B cell (primary cell): ENCODE data around the gene KLHL3. TPM values are rescaled to one million over a fixed set of nuclear protein-coding genes. Genes with fewer than 3 reads are reported as not detected.

ENCODE experiments used
- ATAC-seq: fragments of 200-7000 bp; cut with Tn5 transposase; one replicate; pipeline ENCODE4 v1.10.0; 2021; ENCODE audit warnings: low read depth, mild to moderate bottlenecking, moderate number of reproducible peaks, moderate library complexity
- CTCF ChIA-PET: fragments of 350-600 bp; sonication (Branson Sonifier 250); formaldehyde crosslinking; loops from one replicate; lab custom pipeline; 2021; ENCODE audit warnings: antibody characterized with exemption, inconsistent platforms; lab: Charles Lee
- POLR2A ChIA-PET: fragments of 350-600 bp; sonication (Branson Sonifier 250); formaldehyde crosslinking; loops from one replicate; lab custom pipeline; 2021; ENCODE audit warnings: antibody characterized with exemption; lab: Charles Lee
- DNase-seq: peaks from one replicate; pipeline ENCODE4 v3.0.0; 2013
- H2AFZ ChIP-seq: 2 replicates; pipeline ENCODE4 v1.6.1; 2012; ENCODE audit warnings: mild to moderate bottlenecking, low read depth, low read length; ENCODE audit not compliant: insufficient read depth, poor library complexity, severe bottlenecking
- H3K27ac ChIP-seq, 2 donors: 1 replicate in 1 of 2; 2 replicates in 1 of 2; pipeline ENCODE4 v1.5.1; 2012 to 2013; ENCODE audit warnings: low read length in 2 of 2, mild to moderate bottlenecking in 2 of 2, moderate library complexity in 1 of 2
- H3K27me3 ChIP-seq, 4 experiments: fragments of 200-600 bp in 1 of 4; sonication (generic) in 1 of 4; replicated peaks in 1 of 4; 1 replicate in 2 of 4; 2 replicates in 2 of 4; pipeline versions ENCODE4 v1.6.1 to v1.7.0; 2013 to 2016; ENCODE audit warnings: low read length in 3 of 4, mild to moderate bottlenecking in 2 of 4, mixed read lengths in 1 of 4, moderate library complexity in 1 of 4; ENCODE audit not compliant: insufficient read depth in 4 of 4, control insufficient read depth in 3 of 4; ENCODE audit errors: control extremely low read depth in 1 of 4
- H3K36me3 ChIP-seq, 2 experiments: replicated peaks in 1 of 2; 1 replicate in 1 of 2; 2 replicates in 1 of 2; pipeline versions ENCODE4 v1.6.1 to v1.7.1; 2013; ENCODE audit warnings: low read length in 1 of 2; ENCODE audit not compliant: insufficient read depth in 2 of 2, control insufficient read depth in 1 of 2; ENCODE audit errors: control extremely low read depth in 1 of 2, extremely low read depth in 1 of 2
- H3K4me1 ChIP-seq, 2 donors: fragments of 200-600 bp in 1 of 2; sonication (generic) in 1 of 2; 1 replicate in 1 of 2; 2 replicates in 1 of 2; pipeline versions ENCODE4 v1.5.1 to v1.6.1; 2013 to 2017; ENCODE audit warnings: low read length in 2 of 2; ENCODE audit not compliant: control insufficient read depth in 2 of 2, insufficient read depth in 2 of 2
- H3K4me2 ChIP-seq: replicated peaks from 2 replicates; pipeline ENCODE3; 2012; ENCODE audit warnings: mild to moderate bottlenecking, low read depth, low read length; ENCODE audit not compliant: poor library complexity, severe bottlenecking
- H3K4me3 ChIP-seq, 5 experiments: fragments of 200-600 bp in 1 of 5; sonication (generic) in 1 of 5; 1 replicate in 3 of 5; 2 replicates in 2 of 5; pipeline versions ENCODE4 v1.5.1 to v1.7.0; 2011 to 2016; ENCODE audit warnings: low read length in 4 of 5, mild to moderate bottlenecking in 4 of 5, low read depth in 2 of 5, control low read depth in 1 of 5, moderate library complexity in 1 of 5; ENCODE audit not compliant: insufficient read depth in 1 of 5; ENCODE audit errors: control extremely low read depth in 1 of 5, extremely low read depth in 1 of 5
- H3K79me2 ChIP-seq: fragments of 200-600 bp; sonication (generic); one replicate; pipeline ENCODE4 v1.6.0; 2016; ENCODE audit warnings: low read length; ENCODE audit not compliant: control insufficient read depth, insufficient read depth
- H3K9ac ChIP-seq: fragments of 200-600 bp; sonication (generic); 2 replicates; pipeline ENCODE4 v1.6.1; 2017; ENCODE audit warnings: mild to moderate bottlenecking, low read length, moderate library complexity
- H3K9me3 ChIP-seq, 3 donors: one replicate each; pipeline versions ENCODE4 v1.6.1 to v1.7.1; 2013; ENCODE audit warnings: low read length in 2 of 3; ENCODE audit not compliant: control insufficient read depth in 2 of 3, insufficient read depth in 1 of 3; ENCODE audit errors: control extremely low read depth in 1 of 3
- H4K20me1 ChIP-seq: 2 replicates; pipeline ENCODE4 v1.6.0; 2012; ENCODE audit warnings: mild to moderate bottlenecking, low read length; ENCODE audit not compliant: insufficient read depth, control insufficient read depth, poor library complexity, severe bottlenecking
- H3K27ac Mint-ChIP-seq: one replicate; pipeline ENCODE4 v1.8.0; 2021; ENCODE audit warnings: mixed read lengths
- H3K27me3 Mint-ChIP-seq: one replicate; pipeline ENCODE4 v1.8.0; 2021; ENCODE audit warnings: mixed read lengths
- H3K4me1 Mint-ChIP-seq: one replicate; pipeline ENCODE4 v1.8.0; 2021; ENCODE audit warnings: mixed read lengths
- H3K4me3 Mint-ChIP-seq: one replicate; pipeline ENCODE4 v1.8.0; 2021; ENCODE audit warnings: mixed read lengths
- H3K9me3 Mint-ChIP-seq: one replicate; pipeline ENCODE4 v1.8.0; 2022; ENCODE audit warnings: mixed read lengths; ENCODE audit not compliant: insufficient read depth
- CTCF ChIP-seq: fragments of 200-600 bp; IDR thresholded peaks from one replicate; pipeline ENCODE4 v1.8.0; 2022; ENCODE audit warnings: antibody characterized with exemption, mild to moderate bottlenecking
- EZH2 ChIP-seq: IDR thresholded peaks from 2 replicates; pipeline ENCODE4 v1.6.1; 2012; ENCODE audit warnings: borderline replicate concordance, low read depth, mild to moderate bottlenecking, moderate library complexity, low read length; ENCODE audit not compliant: insufficient read depth, poor library complexity, severe bottlenecking
- WGBS: methylation state at CpG from one replicate; pipeline ENCODE4 v1.1.5; 2013; ENCODE audit warnings: missing lambda C conversion rate; ENCODE audit not compliant: insufficient coverage; 5-methylcytosine and 5-hydroxymethylcytosine counted together
- intact Hi-C: fragments of 100-400 bp; cut with micrococcal nuclease; formaldehyde crosslinking; loops from one replicate; pipeline ENCODE4 v1.10.0; 2022
- polyA plus RNA-seq: library from polyadenylated mRNA; depleted of rRNA; stranded (reverse); fragments of >200 nt; gene quantifications from 2 replicates; pipeline ENCODE4 v1.2.3, GENCODE V29; 2012
- total RNA-seq, 2 donors: library from RNA; stranded (reverse); fragments of 120-200 nt in 1 of 2; gene quantifications; 1 replicate in 1 of 2; 2 replicates in 1 of 2; pipeline versions ENCODE4 v1.2.3 to v1.2.4, GENCODE V29; 2013 to 2022

KLHL3 gene
- total and polyA plus RNA-seq, 2 donors (not counting 1 experiment from before 2014, with no cell fraction given) = 3.3 to 4.5 TPM

GRCh38 chr5:137636830-137637714, 98.8 kb downstream of the KLHL3 start:
- Histone ChIP-seq H3K27me3 (no peaks in the 10 kb centered on the region), H3K36me3 (no peaks in the 10 kb centered on the region), H3K9me3 (no peaks in the 10 kb centered on the region), H3K9ac (no peak overlapping the region), H3K4me1 (no peaks in the 10 kb centered on the region), H3K4me3 (no peak overlapping the region), H3K4me2 (no peak overlapping the region), H2AFZ (no peak overlapping the region), H3K27ac (no peak overlapping the region), H4K20me1 (no peaks in the 10 kb centered on the region), H3K79me2 (no peaks in the 10 kb centered on the region)
- DNase-seq (no peak), ATAC-seq (no peak)
- no peaks in the 10 kb centered on the region for H3K27me3 Mint-ChIP-seq
- H3K4me1 Mint-ChIP-seq = no peaks in the 10 kb centered on the region
- no peak for TF ChIP-seq CTCF
- TF ChIP-seq EZH2 = no peak
- H3K4me3 Mint-ChIP-seq = no peak overlapping the region
- 92% methylated on average over 8 of the region's 15 CpGs for WGBS
- intact Hi-C loops = no loop called here
- ChIA-PET POLR2A (no interaction called here), CTCF (interaction anchor here (1.4 kb wide), 1 partner anchor 25 kb away, joined by 3 read pairs; no protein-coding TSS in a partner anchor)
- no peak overlapping the region for H3K27ac Mint-ChIP-seq
- H3K9me3 Mint-ChIP-seq = no peaks in the 10 kb centered on the region

DNA sequence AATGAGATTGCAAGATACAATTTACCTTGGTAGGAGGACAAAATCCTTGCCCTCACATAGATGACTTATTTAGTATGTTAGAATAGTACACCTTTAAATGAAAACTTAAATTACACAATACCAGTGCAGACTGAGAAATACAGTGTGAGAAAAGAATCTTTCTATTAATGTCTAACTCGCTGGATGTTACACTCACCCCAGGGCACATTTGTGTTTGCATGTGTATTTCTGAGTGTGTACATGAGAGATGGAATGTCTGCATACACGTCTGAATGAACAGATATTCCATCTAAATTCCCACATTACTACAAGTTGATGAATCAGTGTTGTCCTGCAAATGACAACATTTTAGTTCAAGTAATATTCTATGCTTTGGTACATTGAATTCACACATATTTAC, 99.8 kb downstream of the KLHL3 start:
- H3K9me3 ChIP-seq = no peaks in the 10 kb centered on the region
- no peaks in the 10 kb centered on the region for H3K4me1 ChIP-seq
- ChIA-PET CTCF (interaction anchor here (1.2 kb wide), 1 partner anchor 24 kb away, joined by 3 read pairs; no protein-coding TSS in a partner anchor), POLR2A (no interaction called here)
- no peaks in the 10 kb centered on the region for H3K27me3 Mint-ChIP-seq
- intact Hi-C loops = no loop called here
- no peaks in the 10 kb centered on the region for H3K79me2 ChIP-seq
- no peaks in the 10 kb centered on the region for H3K4me1 Mint-ChIP-seq
- ATAC-seq (no peak), DNase-seq (no peak)
- no peak overlapping the region for H3K27ac Mint-ChIP-seq
- no peaks in the 10 kb centered on the region for H3K27me3 ChIP-seq
- no peak overlapping the region for H3K9ac ChIP-seq
- no peak overlapping the region for H2AFZ ChIP-seq
- H3K9me3 Mint-ChIP-seq = no peaks in the 10 kb centered on the region
- H4K20me1 ChIP-seq = no peaks in the 10 kb centered on the region
- no peak overlapping the region for H3K4me2 ChIP-seq
- H3K27ac ChIP-seq = no peak overlapping the region
- H3K36me3 ChIP-seq = no peaks in the 10 kb centered on the region
- H3K4me3 ChIP-seq = no peak overlapping the region
- TF ChIP-seq EZH2 (no peak), CTCF (no peak)
- whole genome bisulfite sequencing = no CpG with 5 or more reads among the region's 2 CpGs
- no peak overlapping the region for H3K4me3 Mint-ChIP-seq
